Measurements from ENCODE around the gene PRPSAP1. TPM values are rescaled to one million over a fixed set of nuclear protein-coding genes. Genes with fewer than 3 reads are reported as not detected.

Gene PRPSAP1
- total RNA-seq, 6 donors from 2014 or later, result 37.3 to 172 (median 59.2) TPM

GRCh38 chr17:76336756-76337412 is 16.8 kb downstream of the PRPSAP1 start:
- Histone ChIP-seq H3K36me3 (peaks cover 0 to 13% (median 4%) of the 10 kb centered on the region in 4 donors), H3K4me3 (no peak overlapping the region), H3K9me3 (no peaks in the 10 kb centered on the region), H3K27ac (peak overlapping the region in 1 of 4 donors; percentile 17), H3K4me1 (no peaks in the 10 kb centered on the region), H3K27me3 (no peaks in the 10 kb centered on the region)
- ATAC-seq (ENCODE audit: low FRiP score in 2 of 2) (no peak), DNase-seq (no peak)
- no peak for TF ChIP-seq CTCF (IDR thresholded peaks at IDR 0.05)
- no peak for TF ChIP-seq POLR2A (IDR thresholded peaks at IDR 0.05)
- no peak for TF ChIP-seq POLR2AphosphoS5 (IDR thresholded peaks at IDR 0.05)
- no peak for TF ChIP-seq EP300 (IDR thresholded peaks at IDR 0.05)
- WGBS, 2 donors, result 87 to 93% methylated on average over 7 of the region's 7 CpGs

GRCh38 chr17:76335716-76336381 is 17.9 kb downstream of the PRPSAP1 start:
- H3K36me3 ChIP-seq, result peaks cover 0 to 18% (median 4%) of the 10 kb centered on the region in 4 donors
- no peaks in the 10 kb centered on the region for H3K9me3 ChIP-seq
- no peak for DNase-seq
- no peak for TF ChIP-seq POLR2A (IDR thresholded peaks at IDR 0.05)
- no peak for TF ChIP-seq EP300 (IDR thresholded peaks at IDR 0.05)
- no peak for TF ChIP-seq POLR2AphosphoS5 (IDR thresholded peaks at IDR 0.05)
- TF ChIP-seq CTCF (IDR thresholded peaks at IDR 0.05), result no peak
- WGBS, 2 donors, result 96 to 97% methylated on average over 9 of the region's 9 CpGs
- H3K27ac ChIP-seq, result no peak overlapping the region
- H3K4me1 ChIP-seq, result no peaks in the 10 kb centered on the region
- no peak for ATAC-seq (ENCODE audit: low FRiP score in 2 of 2)
- H3K27me3 ChIP-seq, result no peaks in the 10 kb centered on the region
- H3K4me3 ChIP-seq, result no peak overlapping the region

GRCh38 chr17:76333673-76334505 is 19.8 kb downstream of the PRPSAP1 start:
- H3K27me3 ChIP-seq, result no peaks in the 10 kb centered on the region
- ATAC-seq (ENCODE audit: low FRiP score in 2 of 2) (no peak), DNase-seq (no peak)
- no peaks in the 10 kb centered on the region for H3K9me3 ChIP-seq
- TF ChIP-seq CTCF (IDR thresholded peaks at IDR 0.05) (no peak), EP300 (IDR thresholded peaks at IDR 0.05) (no peak), POLR2A (IDR thresholded peaks at IDR 0.05) (no peak), POLR2AphosphoS5 (IDR thresholded peaks at IDR 0.05) (no peak)
- H3K4me1 ChIP-seq, result no peaks in the 10 kb centered on the region
- H3K4me3 ChIP-seq, result no peak overlapping the region
- 68 to 72% methylated on average over 11 of the region's 11 CpGs for WGBS, 2 donors
- H3K36me3 ChIP-seq, result peaks cover 12 to 32% (median 16%) of the 10 kb centered on the region in 4 donors
- H3K27ac ChIP-seq, result peak overlapping the region in 1 of 4 donors; percentile 30

- DNase-seq, result no peak
- peak overlapping the region in 1 of 4 donors; percentile 28 for H3K27ac ChIP-seq
- WGBS, 2 donors, result 81 to 88% methylated on average over 2 of the region's 2 CpGs
- H3K4me3 ChIP-seq, result no peak overlapping the region
- H3K9me3 ChIP-seq, result no peaks in the 10 kb centered on the region
- H3K4me1 ChIP-seq, result peaks cover 0 to 16% (median 0%) of the 10 kb centered on the region in 4 donors
- no peak for ATAC-seq (ENCODE audit: low FRiP score in 2 of 2)
- H3K36me3 ChIP-seq, result peaks cover 12 to 52% (median 24%) of the 10 kb centered on the region in 4 donors
- TF ChIP-seq CTCF (IDR thresholded peaks at IDR 0.05) (no peak), POLR2A (IDR thresholded peaks at IDR 0.05) (no peak), POLR2AphosphoS5 (IDR thresholded peaks at IDR 0.05) (no peak), EP300 (IDR thresholded peaks at IDR 0.05) (no peak)
- H3K27me3 ChIP-seq, result no peaks in the 10 kb centered on the region
These were observed 22.6 kb downstream of the PRPSAP1 start for GRCh38 chr17:76331083-76331482.

All from upper lobe of left lung (tissue), 6 donors.